ENCODE data around the gene CDK5.

Gene CDK5

GRCh38 chr7:151057506-151057988 is at the start of gene CDK5:
Gene CDK5, minus strand, starts transcription at chr7:151057897. Its CDS starts 49 bp downstream, at chr7:151057848.
- H3K9me3 ChIP-seq (ENCODE audit: control insufficient read depth, insufficient read depth, low read depth, low read length): no peaks in the 10 kb centered on the region
- no peaks in the 10 kb centered on the region for H3K36me3 ChIP-seq (ENCODE audit: control insufficient read depth, insufficient read depth, low read length)
- H3K4me1 ChIP-seq (ENCODE audit: control insufficient read depth, insufficient read depth, low read length): peaks cover 36% of the 10 kb centered on the region
- peak within 1 kb of the TSS; percentile 86 for H3K4me3 ChIP-seq (ENCODE audit: low read depth, low read length)
- peaks cover 16% of the 10 kb centered on the region; the same call in 1 of the 2 replicates for H3K27me3 ChIP-seq (ENCODE audit: control insufficient read depth, insufficient read depth, low read length)
- peak within 1 kb of the TSS; percentile 64 for H3K9ac ChIP-seq (ENCODE audit: low read length)
- H3K27ac ChIP-seq (ENCODE audit: low read depth, low read length): peak within 1 kb of the TSS; percentile 71; the same call in 1 of the 2 replicates

GRCh38 chr7:151104411-151105235 is 46.9 kb upstream of the CDK5 start:
- Histone ChIP-seq H3K4me1 (ENCODE audit: control insufficient read depth, insufficient read depth, low read length) (peaks cover 53% of the 10 kb centered on the region), H3K9ac (ENCODE audit: low read length) (peak overlapping the region; percentile 73), H3K27ac (ENCODE audit: low read depth, low read length) (peak overlapping the region; percentile 32), H3K27me3 (ENCODE audit: control insufficient read depth, insufficient read depth, low read length) (no peaks in the 10 kb centered on the region), H3K9me3 (ENCODE audit: control insufficient read depth, insufficient read depth, low read depth, low read length) (no peaks in the 10 kb centered on the region), H3K36me3 (ENCODE audit: control insufficient read depth, insufficient read depth, low read length) (no peaks in the 10 kb centered on the region), H3K4me3 (ENCODE audit: low read depth, low read length) (peak overlapping the region; percentile 52)

- peak overlapping the region; percentile 73 for H3K9ac ChIP-seq (ENCODE audit: low read length)
Observed at GRCh38 chr7:151103973-151104372, 46.3 kb upstream of the CDK5 start.

GRCh38 chr7:151102991-151103390 is 45.3 kb upstream of the CDK5 start:
- Histone ChIP-seq H3K4me1 (ENCODE audit: control insufficient read depth, insufficient read depth, low read length) (peaks cover 37% of the 10 kb centered on the region), H3K4me3 (ENCODE audit: low read depth, low read length) (no peak overlapping the region), H3K27ac (ENCODE audit: low read depth, low read length) (no peak overlapping the region), H3K9me3 (ENCODE audit: control insufficient read depth, insufficient read depth, low read depth, low read length) (no peaks in the 10 kb centered on the region), H3K36me3 (ENCODE audit: control insufficient read depth, insufficient read depth, low read length) (no peaks in the 10 kb centered on the region), H3K27me3 (ENCODE audit: control insufficient read depth, insufficient read depth, low read length) (no peaks in the 10 kb centered on the region), H3K9ac (ENCODE audit: low read length) (no peak overlapping the region)

More at GRCh38 chr7:151103973-151104372, 46.3 kb upstream of the CDK5 start:
- no peaks in the 10 kb centered on the region for H3K9me3 ChIP-seq (ENCODE audit: control insufficient read depth, insufficient read depth, low read depth, low read length)
- no peaks in the 10 kb centered on the region for H3K36me3 ChIP-seq (ENCODE audit: control insufficient read depth, insufficient read depth, low read length)
- H3K4me3 ChIP-seq (ENCODE audit: low read depth, low read length): peak overlapping the region; percentile 52
- H3K27ac ChIP-seq (ENCODE audit: low read depth, low read length): peak overlapping the region; percentile 32
- peaks cover 47% of the 10 kb centered on the region for H3K4me1 ChIP-seq (ENCODE audit: control insufficient read depth, insufficient read depth, low read length)
- H3K27me3 ChIP-seq (ENCODE audit: control insufficient read depth, insufficient read depth, low read length): no peaks in the 10 kb centered on the region

GRCh38 chr7:151101621-151102396 is 44.1 kb upstream of the CDK5 start:
- Histone ChIP-seq H3K36me3 (ENCODE audit: control insufficient read depth, insufficient read depth, low read length) (no peaks in the 10 kb centered on the region), H3K27ac (ENCODE audit: low read depth, low read length) (no peak overlapping the region)

GRCh38 chr7:151100921-151101320 is 43.2 kb upstream of the CDK5 start:
- no peak overlapping the region for H3K27ac ChIP-seq (ENCODE audit: low read depth, low read length)
- H3K36me3 ChIP-seq (ENCODE audit: control insufficient read depth, insufficient read depth, low read length): no peaks in the 10 kb centered on the region
- H3K9me3 ChIP-seq (ENCODE audit: control insufficient read depth, insufficient read depth, low read depth, low read length): no peaks in the 10 kb centered on the region
- peaks cover 35% of the 10 kb centered on the region for H3K4me1 ChIP-seq (ENCODE audit: control insufficient read depth, insufficient read depth, low read length)
- no peak overlapping the region for H3K9ac ChIP-seq (ENCODE audit: low read length)
- H3K27me3 ChIP-seq (ENCODE audit: control insufficient read depth, insufficient read depth, low read length): no peaks in the 10 kb centered on the region
- no peak overlapping the region for H3K4me3 ChIP-seq (ENCODE audit: low read depth, low read length)

More at GRCh38 chr7:151101621-151102396, 44.1 kb upstream of the CDK5 start:
- H3K9ac ChIP-seq (ENCODE audit: low read length): no peak overlapping the region
- no peaks in the 10 kb centered on the region for H3K27me3 ChIP-seq (ENCODE audit: control insufficient read depth, insufficient read depth, low read length)
- no peaks in the 10 kb centered on the region for H3K9me3 ChIP-seq (ENCODE audit: control insufficient read depth, insufficient read depth, low read depth, low read length)
- H3K4me1 ChIP-seq (ENCODE audit: control insufficient read depth, insufficient read depth, low read length): peaks cover 35% of the 10 kb centered on the region
- H3K4me3 ChIP-seq (ENCODE audit: low read depth, low read length): no peak overlapping the region

- Histone ChIP-seq H3K27me3 (ENCODE audit: control insufficient read depth, insufficient read depth, low read length) (no peaks in the 10 kb centered on the region), H3K9ac (ENCODE audit: low read length) (no peak overlapping the region), H3K4me1 (ENCODE audit: control insufficient read depth, insufficient read depth, low read length) (peaks cover 30% of the 10 kb centered on the region), H3K4me3 (ENCODE audit: low read depth, low read length) (no peak overlapping the region), H3K27ac (ENCODE audit: low read depth, low read length) (no peak overlapping the region), H3K9me3 (ENCODE audit: control insufficient read depth, insufficient read depth, low read depth, low read length) (no peaks in the 10 kb centered on the region), H3K36me3 (ENCODE audit: control insufficient read depth, insufficient read depth, low read length) (no peaks in the 10 kb centered on the region)
Observed at GRCh38 chr7:151099486-151100211, 42.0 kb upstream of the CDK5 start.

GRCh38 chr7:151095828-151096475 is 38.3 kb upstream of the CDK5 start:
- peaks cover 6% of the 10 kb centered on the region; the same call in 1 of the 2 replicates for H3K4me1 ChIP-seq (ENCODE audit: control insufficient read depth, insufficient read depth, low read length)
- no peak overlapping the region for H3K4me3 ChIP-seq (ENCODE audit: low read depth, low read length)
- no peaks in the 10 kb centered on the region for H3K36me3 ChIP-seq (ENCODE audit: control insufficient read depth, insufficient read depth, low read length)
- H3K27ac ChIP-seq (ENCODE audit: low read depth, low read length): no peak overlapping the region
- H3K9ac ChIP-seq (ENCODE audit: low read length): no peak overlapping the region
- no peaks in the 10 kb centered on the region for H3K9me3 ChIP-seq (ENCODE audit: control insufficient read depth, insufficient read depth, low read depth, low read length)
- H3K27me3 ChIP-seq (ENCODE audit: control insufficient read depth, insufficient read depth, low read length): no peaks in the 10 kb centered on the region

GRCh38 chr7:151095123-151095797 is 37.6 kb upstream of the CDK5 start:
- no peaks in the 10 kb centered on the region for H3K36me3 ChIP-seq (ENCODE audit: control insufficient read depth, insufficient read depth, low read length)
- no peak overlapping the region for H3K9ac ChIP-seq (ENCODE audit: low read length)
- H3K4me3 ChIP-seq (ENCODE audit: low read depth, low read length): no peak overlapping the region
- H3K27ac ChIP-seq (ENCODE audit: low read depth, low read length): no peak overlapping the region
- no peaks in the 10 kb centered on the region for H3K9me3 ChIP-seq (ENCODE audit: control insufficient read depth, insufficient read depth, low read depth, low read length)
- H3K4me1 ChIP-seq (ENCODE audit: control insufficient read depth, insufficient read depth, low read length): peaks cover 4% of the 10 kb centered on the region; the same call in 1 of the 2 replicates
- H3K27me3 ChIP-seq (ENCODE audit: control insufficient read depth, insufficient read depth, low read length): no peaks in the 10 kb centered on the region

- peaks cover 2% of the 10 kb centered on the region; the same call in 1 of the 2 replicates for H3K27me3 ChIP-seq (ENCODE audit: control insufficient read depth, insufficient read depth, low read length)
- H3K27ac ChIP-seq (ENCODE audit: low read depth, low read length): no peak overlapping the region
- no peak overlapping the region for H3K4me3 ChIP-seq (ENCODE audit: low read depth, low read length)
- no peaks in the 10 kb centered on the region for H3K36me3 ChIP-seq (ENCODE audit: control insufficient read depth, insufficient read depth, low read length)
- no peaks in the 10 kb centered on the region for H3K9me3 ChIP-seq (ENCODE audit: control insufficient read depth, insufficient read depth, low read depth, low read length)
- peaks cover 2% of the 10 kb centered on the region for H3K4me1 ChIP-seq (ENCODE audit: control insufficient read depth, insufficient read depth, low read length)
- no peak overlapping the region for H3K9ac ChIP-seq (ENCODE audit: low read length)
Observed at GRCh38 chr7:151094675-151095074, 37.0 kb upstream of the CDK5 start.
